LNCaP clone FGC (cell line): ENCODE measurements around the gene ASXL3.

Source experiments
- DNase-seq: peaks from one replicate; pipeline ENCODE4 v3.0.0-alpha.2; 2011; ENCODE audit warnings: low read depth
- H3K4me3 ChIP-seq: 2 replicates; pipeline ENCODE4 v1.5.1; 2011; ENCODE audit warnings: mild to moderate bottlenecking, low read depth, low read length, control low read depth
- CTCF ChIP-seq: IDR thresholded peaks from 2 replicates; pipeline ENCODE4 v1.5.1; 2012; ENCODE audit warnings: mild to moderate bottlenecking; ENCODE audit not compliant: control insufficient read depth, insufficient read depth; ENCODE audit errors: extremely low read depth

ASXL3 gene

DNA sequence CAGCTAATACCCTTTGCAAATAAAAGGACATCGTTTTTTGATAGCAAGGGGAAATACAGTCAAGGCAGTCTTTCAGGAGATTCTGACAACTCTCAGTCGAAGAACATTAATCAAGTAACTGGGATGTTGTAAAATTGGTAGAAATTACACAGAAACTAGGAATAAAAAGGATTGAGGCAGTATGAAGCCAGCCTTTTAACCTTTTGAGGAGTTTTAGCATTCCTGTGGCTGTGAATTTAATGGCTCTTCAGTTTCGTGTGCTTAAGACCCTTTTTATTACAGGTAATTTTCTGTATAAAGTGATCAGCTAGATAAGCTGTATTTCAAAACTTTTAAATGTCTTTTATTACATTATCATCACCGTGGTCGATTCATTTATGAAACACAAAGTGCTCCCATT is 91.6 kb downstream of the ASXL3 start:
- no peak for DNase-seq
- no peak overlapping the region for H3K4me3 ChIP-seq
- no peak for TF ChIP-seq CTCF

GRCh38 chr18:33670029-33670428 is 92.0 kb downstream of the ASXL3 start:
- DNase-seq, result no peak

DNA sequence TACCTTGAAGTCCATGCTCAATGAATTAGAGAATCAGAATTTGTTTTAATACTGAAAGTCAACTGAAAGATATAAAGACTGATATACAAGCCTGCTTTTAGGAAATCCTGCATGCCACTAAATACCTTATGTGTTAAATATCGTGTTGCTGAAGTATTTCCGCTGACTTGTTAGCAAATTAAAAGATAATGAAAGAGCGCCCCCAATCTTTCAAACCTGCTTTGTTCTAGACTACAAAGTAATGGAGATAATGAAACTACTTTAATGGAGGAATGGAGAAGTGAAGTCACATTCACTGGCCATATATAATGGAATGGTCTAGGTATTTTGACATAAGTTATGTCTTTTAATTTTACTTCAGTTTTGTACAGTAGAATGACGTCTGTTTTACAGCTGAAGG is 95.7 kb downstream of the ASXL3 start:
- no peak for TF ChIP-seq CTCF
- H3K4me3 ChIP-seq, result no peak overlapping the region
- DNase-seq, result no peak

More at GRCh38 chr18:33670029-33670428, 92.0 kb downstream of the ASXL3 start:
- TF ChIP-seq CTCF, result no peak
- H3K4me3 ChIP-seq, result no peak overlapping the region

DNA sequence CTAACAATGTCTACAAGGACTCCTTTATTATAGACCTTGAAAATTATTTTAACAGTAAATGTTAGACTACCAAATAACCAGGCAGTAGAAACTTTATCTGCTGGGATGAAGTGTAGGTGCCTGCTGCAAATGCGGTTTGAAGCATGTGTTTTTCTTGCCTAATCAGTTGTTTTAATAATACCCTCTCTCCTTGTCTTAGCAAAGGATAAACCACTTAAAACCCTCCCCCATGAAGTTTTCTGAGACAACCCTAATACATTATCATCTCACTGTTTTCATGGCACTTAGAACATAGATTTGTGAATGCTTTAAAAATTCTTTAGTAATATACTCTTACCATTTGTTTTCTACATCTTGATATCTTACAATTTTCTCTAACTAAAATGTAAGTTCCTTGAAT is 98.6 kb downstream of the ASXL3 start:
- no peak for TF ChIP-seq CTCF
- no peak overlapping the region for H3K4me3 ChIP-seq
- DNase-seq, result no peak

GRCh38 chr18:33677891-33678290 is 99.9 kb downstream of the ASXL3 start:
- DNase-seq, result no peak
- no peak for TF ChIP-seq CTCF
- no peak overlapping the region for H3K4me3 ChIP-seq

DNA sequence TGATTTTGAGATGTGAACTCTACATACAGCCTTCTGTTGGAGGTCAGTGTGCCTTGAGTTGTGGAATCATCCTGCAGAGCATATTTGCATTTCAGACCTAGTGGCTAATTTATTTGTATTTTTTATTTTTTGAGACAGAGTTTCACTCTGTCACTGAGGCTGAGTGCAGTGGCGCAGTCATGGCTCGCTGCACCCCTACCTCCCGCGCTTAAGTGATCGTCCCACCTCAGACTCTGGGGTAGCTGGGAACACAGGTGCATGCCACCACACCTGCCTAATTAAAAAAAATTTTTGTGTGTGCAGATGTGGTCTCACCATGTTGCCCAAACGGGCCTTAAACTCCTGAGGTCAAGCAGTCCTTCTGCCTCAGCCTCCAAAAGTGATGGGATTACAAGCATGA is 104.4 kb downstream of the ASXL3 start:
- no peak for TF ChIP-seq CTCF
- no peak overlapping the region for H3K4me3 ChIP-seq

DNA sequence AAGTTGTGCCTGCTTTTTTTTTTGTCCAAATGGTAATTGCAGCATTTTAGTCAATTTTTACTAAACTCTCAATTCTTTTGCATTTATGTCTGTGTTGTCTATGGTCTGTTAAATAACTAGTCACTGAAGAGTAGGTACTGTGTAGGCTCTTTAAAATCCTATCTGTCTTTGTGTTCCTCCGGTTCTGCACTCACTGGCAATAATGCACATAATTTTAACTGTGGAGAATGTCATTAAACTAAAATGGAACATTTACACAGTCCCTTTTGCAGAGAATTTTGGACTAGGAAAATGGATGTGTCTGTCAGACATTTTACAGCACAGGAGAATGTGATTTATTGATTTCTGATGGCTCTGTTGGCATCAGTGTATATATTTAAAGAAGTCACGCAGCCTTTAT is 116.6 kb downstream of the ASXL3 start:
- no peak for DNase-seq
- H3K4me3 ChIP-seq, result no peak overlapping the region
- TF ChIP-seq CTCF, result no peak

More for the DNA sequence above, 104.4 kb downstream of the ASXL3 start:
- no peak for DNase-seq
